Measurements from ENCODE around the gene LITAF. TPM values are rescaled to one million over a fixed set of nuclear protein-coding genes. Genes with fewer than 3 reads are reported as not detected.

The LITAF gene
- 30.1 and 38.4 TPM in 2 replicates for total RNA-seq (2014; rRNA removed; shearing (Covaris generic))

DNA sequence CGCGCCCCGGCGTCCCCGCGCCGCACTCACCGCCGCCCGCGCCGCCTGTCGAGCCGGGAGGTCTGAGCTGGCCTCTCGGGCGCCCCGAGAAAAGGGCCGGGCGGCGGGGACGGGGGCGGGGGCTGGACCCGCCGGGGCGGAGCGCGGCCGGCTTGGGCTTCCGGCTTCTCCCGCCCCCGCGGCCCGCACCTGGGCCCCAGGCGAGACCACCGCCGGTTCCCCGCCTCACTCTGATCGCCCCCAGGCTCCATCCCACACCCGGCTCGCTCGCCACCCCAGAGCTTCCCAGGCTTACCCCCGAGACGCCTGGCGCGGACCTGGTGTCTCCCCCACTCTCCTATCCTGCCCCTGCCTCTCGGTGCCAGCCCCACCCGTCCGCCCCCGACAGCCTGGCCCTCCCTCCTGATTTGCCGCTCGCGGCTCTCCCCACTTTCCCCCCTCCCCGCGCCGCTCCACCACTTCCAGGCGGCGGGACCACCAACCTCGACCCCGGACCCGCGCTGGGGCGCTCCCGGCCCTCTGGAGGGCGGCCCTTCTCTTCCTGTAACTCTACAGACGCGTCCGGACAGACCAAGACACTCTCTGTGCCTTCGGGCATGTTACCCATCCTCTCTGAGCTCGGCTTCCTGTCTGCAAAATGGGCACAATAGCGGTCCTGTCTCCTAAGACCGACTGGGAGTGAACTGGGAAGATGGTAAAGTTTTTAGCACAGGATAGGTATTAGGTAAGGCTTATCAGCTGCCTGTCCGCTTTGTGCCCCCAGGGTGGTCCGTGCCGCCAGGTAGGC, at the start of gene LITAF:
TSS of gene LITAF (minus strand) at position 64 of the 787 bp plus-strand sequence. CDS start 30,189 bp downstream, outside the sequence.
- DNase-seq (ENCODE audit: low spot score): peak; percentile 34

DNA sequence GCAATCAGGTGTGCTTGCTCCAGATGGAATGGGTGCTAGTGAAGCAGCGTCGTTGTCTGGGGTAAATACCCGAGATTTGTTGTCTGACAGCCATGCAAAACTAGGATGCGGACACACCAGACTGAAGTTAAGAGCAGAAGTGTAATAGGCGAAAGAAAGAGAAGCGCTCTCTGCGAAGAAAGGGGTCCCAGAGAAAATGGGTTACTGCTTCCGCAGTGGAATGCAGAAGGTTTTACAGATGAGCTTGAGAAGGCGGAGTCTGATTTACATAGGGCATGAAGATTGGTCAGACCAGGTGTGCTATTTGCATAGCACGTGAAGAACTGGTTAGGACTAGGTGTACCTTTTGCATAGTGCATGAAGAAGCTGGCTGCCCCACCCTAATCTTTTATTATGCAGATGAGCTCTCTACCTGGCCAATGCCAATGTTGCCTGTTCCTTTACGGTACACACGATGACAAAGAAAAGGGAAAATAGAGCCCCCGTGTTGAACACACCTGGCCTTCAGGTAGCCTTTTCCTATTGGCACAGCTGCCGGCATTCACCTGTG, 49.5 kb upstream of the LITAF start:
- no peak for DNase-seq (ENCODE audit: low spot score)

DNA sequence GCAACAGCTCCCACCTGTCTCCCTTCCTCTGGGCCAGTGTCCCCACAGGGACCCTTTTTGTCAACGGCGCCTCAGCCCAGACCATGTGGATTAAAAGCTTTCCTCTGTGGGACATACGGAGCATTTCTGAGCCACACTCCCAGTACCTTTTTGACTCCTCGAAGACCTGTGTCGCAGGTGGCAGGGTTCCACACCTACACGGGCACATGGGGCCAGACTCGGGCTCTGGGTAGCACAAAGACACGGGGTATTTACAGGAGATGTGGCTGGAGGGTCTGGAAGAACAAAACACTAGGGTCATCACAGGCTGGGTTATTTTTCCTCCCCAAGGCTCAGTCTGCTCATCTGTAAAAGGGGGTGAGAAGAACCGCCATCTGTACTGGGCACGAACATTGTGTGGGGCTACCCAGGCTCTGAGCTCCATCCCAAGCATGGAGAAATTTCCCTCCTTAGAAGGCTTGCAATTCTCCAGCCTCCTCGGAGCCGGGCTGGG, 49.0 kb upstream of the LITAF start:
- DNase-seq (ENCODE audit: low spot score): no peak

DNA sequence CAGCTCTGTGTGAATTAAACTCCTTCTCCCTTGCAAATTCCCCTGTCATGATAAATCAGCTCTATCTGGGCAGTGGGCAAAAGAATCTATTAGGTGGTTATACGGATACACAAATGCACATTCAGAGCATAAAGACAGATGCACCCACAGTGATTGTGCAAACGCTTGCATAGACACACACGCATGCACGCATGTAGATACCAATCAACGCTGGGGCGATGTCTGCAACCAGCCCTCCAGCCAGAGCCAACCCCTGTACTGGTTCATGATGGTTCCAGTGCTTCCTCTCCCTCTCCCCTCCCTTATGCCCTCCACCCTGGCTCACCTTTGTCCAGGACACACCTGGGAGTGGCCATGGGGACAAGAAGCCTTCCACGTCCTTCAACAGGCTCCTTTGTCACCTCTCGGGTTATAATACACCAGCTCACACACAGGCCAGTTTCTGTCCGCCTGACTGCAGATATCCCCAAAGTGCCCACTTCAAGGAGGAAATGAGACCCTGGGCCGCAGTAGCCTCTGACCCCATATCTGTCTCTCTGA, 48.5 kb upstream of the LITAF start:
- no peak for DNase-seq (ENCODE audit: low spot score)

DNA sequence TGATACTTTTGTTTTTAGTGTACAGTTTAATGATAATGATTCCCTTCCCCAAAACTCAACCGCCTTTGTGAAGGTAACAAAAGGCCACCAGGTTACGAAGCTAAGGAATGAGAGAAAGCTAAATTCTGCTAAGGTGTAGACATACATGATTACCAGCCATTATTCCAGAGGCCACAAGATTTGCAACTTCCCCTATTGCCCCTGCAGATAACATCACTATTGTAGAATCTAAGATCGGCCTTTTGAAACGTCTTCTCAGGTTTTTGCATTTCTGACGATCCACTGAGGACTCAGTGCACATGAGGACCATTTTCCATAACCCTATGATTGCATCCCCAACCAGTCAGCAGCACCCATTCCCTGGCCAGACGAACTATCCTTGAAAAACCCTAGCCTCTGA, 47.6 kb upstream of the LITAF start:
- DNase-seq (ENCODE audit: low spot score): no peak

DNA sequence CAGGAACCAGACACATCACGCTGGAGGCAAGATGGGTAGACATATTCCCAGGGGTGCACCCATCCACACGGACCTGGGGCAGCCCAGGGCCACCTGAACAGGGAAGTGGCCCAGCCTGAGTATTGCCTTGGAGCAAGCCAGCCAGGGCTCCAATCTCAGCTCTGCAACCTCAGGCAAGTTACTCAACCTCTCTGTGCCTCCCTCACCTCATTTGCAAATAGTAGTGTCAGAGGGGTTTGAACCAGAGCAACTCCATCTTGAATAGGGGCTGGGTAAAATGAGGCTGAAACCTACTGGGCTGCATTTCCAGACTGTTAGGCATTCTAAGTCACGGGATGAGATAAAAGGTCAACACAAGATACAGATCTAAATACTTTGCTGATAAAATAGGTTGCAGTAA, 46.4 kb upstream of the LITAF start:
- no peak for DNase-seq (ENCODE audit: low spot score)

DNA sequence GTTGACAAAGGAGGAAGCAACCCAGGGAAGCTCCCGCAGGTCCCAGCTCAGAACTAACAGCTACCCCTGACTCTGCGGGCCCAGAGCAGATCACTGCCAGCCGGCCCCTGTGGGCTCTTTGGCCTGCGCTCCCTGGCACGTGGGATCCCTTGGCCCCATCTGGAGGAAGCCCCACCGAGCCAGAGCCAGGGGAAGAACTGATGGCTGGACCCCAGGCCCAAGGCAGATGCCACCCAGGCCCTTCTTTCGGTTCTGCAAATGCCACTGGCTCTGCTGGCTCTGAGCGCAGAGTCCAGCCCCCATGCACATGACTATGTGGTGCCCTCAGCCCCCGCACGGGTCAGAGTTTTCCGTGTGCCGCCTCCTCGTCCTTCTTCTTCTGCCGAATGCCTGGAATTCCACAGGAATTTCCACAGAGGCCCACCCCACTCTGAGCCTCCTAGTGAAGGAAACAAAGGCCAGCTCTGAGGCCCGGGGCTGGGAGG, 45.8 kb upstream of the LITAF start:
- DNase-seq (ENCODE audit: low spot score): no peak

DNA sequence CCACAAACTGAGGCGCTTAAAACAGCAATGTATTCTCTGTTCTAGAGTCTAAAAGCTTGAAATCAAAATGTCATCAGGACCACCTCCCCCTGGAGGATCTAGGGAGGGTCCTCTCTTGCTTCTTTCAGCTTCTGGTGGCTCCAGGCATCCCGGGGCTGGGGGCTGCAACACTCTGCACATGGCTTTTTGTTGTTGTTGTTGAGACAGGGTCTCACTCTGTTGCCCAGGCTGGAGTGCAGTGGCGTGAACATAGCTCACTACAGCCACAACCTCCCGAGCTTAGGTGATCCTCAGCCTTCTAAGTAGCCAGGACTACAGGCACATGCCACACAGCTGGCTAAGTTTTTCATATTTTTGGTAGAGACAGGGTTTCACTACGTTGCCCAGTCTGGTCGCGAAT, 44.5 kb upstream of the LITAF start:
- no peak for DNase-seq (ENCODE audit: low spot score)

DNA sequence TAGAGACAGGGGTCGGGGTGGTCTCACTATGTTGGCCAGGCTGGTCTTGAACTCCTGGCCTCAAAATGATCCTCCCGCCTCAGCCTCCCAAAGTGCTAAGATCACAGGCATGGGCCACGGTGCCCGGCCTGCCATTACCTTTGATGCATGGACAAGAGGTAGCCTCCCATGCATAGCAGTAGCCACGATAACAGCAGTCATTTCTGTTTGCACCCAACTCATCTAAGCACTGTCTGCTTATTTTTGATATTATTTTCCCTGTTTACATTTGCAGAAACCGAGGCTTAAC, 44.0 kb upstream of the LITAF start:
- no peak for DNase-seq (ENCODE audit: low spot score)

DNA sequence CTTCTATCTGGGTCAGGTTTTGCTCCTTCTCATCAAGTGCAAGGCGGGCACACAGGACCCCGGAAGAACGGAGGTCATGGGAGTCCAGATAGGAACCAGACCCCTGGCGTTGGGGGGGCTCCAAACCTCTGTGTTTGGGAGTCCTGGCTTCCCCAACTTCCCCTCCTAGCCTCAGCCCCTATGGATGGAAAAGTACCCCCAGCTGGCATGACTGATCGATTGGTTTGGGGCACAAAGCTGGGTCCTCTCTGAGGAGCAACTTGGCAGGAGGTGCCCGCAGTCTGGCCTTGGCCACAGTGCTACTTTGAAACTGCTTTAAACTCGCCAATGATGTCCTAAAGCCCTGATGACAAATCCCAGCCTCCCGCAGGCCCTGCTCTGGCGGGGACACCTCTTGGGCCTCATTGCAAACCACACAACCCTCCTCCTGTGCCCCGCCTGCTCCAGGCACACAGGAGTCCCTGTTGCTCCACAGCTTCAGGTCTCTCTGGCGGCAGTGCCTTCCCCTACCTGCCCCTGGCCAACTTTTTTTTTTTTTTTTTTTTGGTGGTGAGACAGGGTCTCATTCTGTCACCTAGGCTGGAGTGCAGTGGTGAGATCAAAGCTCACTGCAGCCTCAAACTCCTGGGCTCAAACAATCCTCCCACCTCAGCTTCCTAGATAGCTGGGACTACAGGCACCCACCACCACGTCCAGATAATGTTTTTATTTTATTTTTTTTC, 43.5 kb upstream of the LITAF start:
- no peak for DNase-seq (ENCODE audit: low spot score)

DNA sequence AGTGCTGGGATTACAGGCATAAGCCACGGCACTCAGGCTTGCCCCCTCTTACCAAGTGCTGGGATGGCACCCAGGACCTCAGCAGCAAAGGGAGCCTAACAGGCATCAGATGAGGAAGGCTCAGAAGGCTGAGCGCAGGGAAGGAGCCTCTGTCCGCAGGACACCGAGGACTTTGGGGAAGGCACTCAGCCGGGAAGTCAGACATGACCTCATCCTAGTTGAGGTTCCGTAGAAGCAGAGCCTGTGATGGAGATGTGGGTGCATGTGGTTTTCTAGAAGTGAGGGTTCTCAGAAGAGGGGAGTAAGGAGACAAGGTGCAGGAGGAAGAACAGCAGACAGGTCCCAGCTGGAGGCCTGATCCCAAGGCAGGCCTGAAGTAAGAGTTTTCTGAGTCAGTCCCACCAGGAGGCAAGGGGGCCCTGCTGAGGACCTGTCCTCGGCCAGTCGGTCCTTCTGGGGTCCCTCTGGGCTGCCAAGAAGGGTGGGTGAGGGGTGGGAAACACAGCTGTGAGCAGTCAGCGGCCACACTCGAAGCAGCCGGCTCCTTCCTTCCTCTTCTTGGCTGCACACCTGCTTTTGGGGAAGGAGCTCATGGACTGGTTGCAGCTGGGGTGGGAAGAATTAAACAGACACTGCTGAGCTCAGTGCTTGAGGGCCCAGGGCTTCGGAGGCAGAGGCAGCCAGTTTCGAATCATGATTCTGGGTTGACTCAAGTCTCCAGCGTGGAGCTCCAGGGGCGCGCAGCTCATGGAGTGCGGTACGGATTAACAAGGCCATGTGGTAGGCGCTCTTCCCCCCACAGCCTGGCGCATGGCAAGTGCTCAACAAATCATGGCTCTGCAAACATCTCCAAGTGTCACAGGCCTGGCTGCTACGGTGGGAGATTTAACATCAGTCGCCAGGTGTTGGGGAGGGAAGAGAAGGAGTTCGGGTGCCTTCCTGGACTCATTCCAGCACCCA, 42.6 kb upstream of the LITAF start:
- DNase-seq (ENCODE audit: low spot score): no peak

DNA sequence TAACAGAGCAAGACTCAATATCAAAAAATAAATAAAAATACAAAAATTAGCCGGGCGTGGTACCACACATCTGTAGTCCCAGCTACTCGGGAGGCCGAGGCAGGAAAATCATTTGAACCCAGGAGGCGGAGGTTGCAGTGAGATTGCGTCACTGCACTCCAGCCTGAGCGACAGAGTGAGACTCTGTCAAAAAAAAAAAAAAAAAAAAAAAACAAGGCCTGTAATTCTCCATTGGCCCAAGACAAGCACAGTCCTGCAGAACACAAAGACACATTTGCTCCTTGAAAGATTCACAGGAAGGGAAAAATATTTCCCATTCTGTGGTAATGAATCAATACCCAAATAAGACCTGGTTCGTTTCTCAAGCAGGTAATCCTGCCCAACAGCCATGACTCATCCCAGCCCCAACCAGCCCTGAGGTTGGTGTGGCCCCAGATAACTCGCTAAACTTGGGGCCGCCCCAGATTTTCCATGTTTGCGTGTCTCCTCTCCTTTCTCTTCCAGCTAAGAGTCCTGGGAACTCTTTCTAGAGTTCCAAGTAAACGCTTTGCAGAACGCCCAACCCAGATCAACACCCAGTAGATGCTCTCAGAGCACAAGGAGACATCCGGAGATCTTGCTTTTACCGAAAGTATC, 41.2 kb upstream of the LITAF start:
- DNase-seq (ENCODE audit: low spot score): peak; percentile 61

DNA sequence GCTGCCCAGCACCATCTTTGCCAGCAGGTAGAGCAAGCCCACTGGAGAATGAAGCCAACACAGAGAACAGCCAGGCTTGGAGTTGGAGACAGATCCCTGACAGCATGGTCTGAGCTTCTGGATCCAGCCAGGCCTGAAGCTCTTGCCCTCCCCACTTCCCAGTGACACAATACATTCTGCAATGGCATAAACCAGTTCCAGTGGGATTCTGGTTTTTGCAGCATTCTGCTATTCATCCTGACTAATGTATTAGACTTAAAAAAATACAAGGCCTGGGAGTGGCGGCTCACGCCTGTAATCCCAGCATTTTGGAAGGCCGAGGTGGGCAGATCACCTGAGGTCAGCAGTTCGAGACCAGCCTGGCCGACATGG, 40.6 kb upstream of the LITAF start:
- no peak for DNase-seq (ENCODE audit: low spot score)

DNA sequence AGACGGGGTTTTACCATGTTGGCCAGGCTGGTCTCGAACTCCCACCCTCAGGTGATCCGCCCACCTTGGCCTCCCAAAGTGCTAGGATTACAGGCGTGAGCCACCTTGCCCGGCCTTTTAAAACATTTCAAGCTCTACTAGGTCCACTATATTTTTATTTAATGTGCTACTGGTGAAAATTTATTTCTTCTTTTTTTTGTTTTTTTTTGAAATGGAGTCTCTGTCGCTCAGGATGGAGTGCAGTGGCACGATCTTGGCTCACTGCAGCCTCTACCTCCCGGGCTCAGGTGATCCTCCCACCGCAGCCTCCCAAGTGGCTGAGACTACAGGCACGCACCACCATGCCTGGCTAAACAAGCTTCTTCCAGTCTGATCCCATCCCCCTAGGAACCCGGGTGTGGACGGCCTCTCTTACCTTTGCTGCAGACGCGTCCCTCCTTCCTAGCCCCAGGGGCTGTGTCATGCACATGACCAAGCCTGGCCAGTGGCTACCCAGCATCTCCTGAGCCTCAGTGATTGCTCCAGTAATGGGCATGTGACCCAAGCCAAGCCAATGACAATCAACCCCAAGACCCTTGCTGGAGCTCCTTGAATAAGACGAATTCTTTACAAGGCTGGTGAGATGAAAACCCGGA, 40.1 kb upstream of the LITAF start:
- DNase-seq (ENCODE audit: low spot score): no peak

DNA sequence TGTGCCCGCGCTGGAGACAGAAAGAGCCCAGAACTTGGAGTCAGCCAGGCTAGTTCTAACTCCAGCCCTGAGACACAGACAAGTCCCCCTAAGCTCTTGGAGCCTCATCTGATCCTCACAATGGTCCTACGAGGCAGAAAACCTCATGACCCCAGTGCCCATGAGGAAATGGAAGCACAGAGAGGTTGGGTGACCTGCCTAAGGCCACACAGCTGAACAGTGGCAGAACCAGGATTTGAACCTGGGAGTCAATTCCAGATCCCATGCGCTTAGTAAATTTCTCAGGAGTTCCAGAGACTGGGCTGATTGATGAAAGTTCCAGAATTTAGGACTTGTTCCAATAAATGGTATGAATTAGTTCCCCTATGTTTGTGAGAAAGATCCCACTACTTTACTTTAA, 39.0 kb upstream of the LITAF start:
- no peak for DNase-seq (ENCODE audit: low spot score)

DNA sequence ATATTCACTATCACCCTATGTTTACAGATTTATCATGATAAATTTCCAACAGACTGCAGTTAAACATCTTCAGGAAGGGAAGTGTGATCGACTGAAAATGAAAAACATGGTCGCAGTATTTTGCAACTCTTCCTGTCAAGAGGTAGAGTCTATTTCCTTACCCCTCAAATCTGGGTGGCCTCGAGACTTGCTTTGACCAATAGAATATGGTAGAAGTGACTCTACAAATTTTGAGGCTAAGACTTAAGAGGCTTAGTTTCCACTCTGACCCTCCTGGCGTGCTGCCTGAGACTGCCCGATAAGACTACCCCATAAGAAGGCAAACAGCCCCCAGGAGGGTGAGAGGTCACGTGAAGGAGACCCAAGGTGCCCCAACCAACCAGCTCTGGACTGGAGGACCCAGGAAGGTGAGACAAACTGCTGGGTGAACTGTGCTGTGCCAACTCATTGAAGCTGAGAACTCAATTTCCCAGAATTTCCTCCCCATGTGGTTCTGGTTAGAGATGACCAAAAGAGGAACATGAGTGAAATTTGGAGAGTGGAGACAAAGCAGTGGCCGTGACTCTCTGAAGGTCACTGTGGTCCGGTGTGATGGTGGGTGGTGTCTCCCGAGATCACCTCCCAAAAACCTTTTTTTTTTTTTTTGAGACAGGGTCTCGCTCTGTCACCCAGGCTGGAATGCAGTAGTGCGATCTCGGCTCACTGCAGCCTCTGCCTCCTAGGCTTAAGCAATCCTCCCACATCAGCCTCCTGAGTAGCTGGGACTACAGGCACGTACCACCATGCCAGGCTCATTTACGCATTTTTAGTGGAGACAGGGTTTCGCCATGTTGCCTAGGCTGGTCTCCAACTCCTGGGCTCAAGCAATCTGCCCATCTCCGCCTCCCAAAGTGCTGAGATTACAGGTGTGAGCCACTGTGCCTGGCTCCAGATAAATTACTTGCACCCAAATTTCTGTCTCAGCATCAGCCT, 38.2 kb upstream of the LITAF start:
- no peak for DNase-seq (ENCODE audit: low spot score)

DNA sequence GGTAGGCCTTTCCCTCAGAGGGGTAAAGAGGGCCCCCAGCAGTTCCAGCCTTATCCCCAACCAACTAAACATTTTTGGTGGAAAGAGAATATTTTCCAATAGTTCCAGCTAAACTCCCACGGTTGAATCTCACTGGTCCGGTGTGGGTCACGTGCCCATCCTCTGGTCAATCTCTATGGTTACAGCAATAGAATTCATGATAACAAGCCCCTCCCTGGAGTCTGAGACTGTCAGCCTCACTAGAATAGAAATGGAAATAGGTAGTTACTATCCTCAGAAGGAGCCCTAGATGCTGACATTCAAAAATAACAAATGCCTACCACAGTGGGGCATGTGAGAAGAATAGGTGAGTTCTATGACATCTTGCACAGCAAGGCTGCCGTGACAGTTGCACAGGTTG, 37.5 kb upstream of the LITAF start:
- DNase-seq (ENCODE audit: low spot score): no peak

DNA sequence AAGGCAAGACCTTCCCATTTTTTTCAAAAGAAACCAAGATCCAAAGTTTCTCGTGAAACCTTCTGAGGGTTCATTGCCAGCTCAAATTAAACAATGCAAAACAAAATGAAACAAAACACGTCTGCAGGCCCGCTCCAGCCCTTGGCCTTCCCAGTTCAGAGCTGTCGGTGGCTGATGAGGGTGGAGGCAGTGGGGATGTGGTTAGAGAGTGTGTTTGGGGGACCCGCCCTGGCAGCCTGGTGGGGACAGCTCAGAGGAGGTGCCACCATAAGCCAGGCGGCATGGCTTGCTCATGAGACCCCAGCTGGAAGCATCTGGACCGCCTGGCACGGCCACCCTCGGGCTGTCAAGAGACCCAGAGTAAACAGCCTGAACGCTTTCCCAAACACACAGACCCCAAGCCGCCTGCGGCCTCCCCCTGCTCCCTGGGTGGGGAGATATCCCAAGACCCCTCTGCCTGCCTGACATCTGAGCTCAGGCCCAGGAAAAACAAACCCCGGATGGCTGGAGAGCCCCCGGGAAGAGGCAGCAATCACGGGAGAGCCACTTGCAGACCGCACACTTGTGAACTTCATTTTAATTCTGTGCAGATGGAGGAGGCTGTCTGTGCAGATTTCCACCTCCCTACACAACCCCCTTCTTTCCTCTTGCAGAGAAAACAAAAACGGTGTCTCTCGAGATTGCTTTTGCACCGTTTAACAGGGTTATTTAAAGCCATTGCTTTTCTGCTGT, 35.4 kb upstream of the LITAF start:
- DNase-seq (ENCODE audit: low spot score): no peak

DNA sequence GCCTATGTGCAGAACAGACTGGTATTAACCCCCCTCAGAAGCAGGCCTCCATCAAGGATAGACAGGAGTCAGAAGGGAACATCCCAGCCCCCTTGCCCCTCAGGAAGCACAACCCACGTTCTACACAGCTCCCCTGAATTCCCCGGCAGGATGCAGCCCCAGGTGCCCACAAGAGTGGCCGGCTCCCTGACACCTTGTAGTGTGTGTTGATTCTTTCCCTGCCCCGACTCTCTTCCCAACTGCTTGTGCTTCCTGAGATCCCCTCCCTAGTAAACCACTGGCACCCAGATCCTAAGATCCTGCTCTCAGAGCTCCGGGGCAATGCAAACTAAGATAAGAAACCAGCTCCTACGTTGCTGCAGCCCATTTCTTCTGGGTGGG, 34.8 kb upstream of the LITAF start:
- no peak for DNase-seq (ENCODE audit: low spot score)
